Lung microvascular endothelial cell (primary cell): ENCODE measurements around the gene CHMP1B. TPM values are rescaled to one million over a fixed set of nuclear protein-coding genes. Genes with fewer than 3 reads are reported as not detected.
A peak's percentile ranks its signal among the peaks of the same experiment; 100 is the strongest.

Experiments
- DNase-seq, 2 donors: peaks; one replicate each; pipeline versions ENCODE4 v3.0.0 to v3.0.0-alpha.2; 2010; ENCODE audit warnings: low read depth in 2 of 2
- total RNA-seq: library from RNA; depleted of rRNA; stranded (reverse); fragments of >200 nt; gene quantifications from 2 replicates; pipeline ENCODE4 v1.2.1, GENCODE V29; 2014

CHMP1B gene, protein sequence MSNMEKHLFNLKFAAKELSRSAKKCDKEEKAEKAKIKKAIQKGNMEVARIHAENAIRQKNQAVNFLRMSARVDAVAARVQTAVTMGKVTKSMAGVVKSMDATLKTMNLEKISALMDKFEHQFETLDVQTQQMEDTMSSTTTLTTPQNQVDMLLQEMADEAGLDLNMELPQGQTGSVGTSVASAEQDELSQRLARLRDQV
- 45.5 and 67.1 TPM in 2 replicates for total RNA-seq

DNA sequence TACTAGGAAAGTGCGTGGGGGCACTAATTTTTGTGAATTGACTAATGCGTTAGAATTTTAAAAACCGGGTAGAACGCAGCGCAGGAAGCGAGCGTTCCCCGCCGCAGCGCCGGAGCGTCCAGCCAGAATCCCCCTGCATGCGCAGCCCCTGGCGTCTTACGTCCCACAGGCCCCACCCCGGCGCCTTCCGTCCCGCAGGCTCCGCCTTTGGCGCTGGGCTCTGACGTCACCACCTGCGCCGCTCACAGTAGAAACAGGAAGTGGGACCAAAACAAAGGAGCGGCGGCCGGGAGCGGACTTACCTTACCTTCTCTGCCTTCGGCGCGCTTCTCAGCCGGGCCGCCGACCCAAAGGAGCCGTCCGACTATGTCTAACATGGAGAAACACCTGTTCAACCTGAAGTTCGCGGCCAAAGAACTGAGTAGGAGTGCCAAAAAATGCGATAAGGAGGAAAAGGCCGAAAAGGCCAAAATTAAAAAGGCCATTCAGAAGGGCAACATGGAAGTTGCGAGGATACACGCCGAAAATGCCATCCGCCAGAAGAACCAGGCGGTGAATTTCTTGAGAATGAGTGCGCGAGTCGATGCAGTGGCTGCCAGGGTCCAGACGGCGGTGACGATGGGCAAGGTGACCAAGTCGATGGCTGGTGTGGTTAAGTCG is at the start of gene CHMP1B:
TSS of gene CHMP1B (plus strand) at position 268 of the 660 bp plus-strand sequence. CDS start at position 367, 99 bp downstream.
- DNase-seq: peak; percentile 99

- no peak for DNase-seq
Observed at GRCh38 chr18:11801573-11801972, 49.6 kb upstream of the CHMP1B start.

- DNase-seq: no peak
Observed at GRCh38 chr18:11802158-11802557, 49.1 kb upstream of the CHMP1B start.

DNA sequence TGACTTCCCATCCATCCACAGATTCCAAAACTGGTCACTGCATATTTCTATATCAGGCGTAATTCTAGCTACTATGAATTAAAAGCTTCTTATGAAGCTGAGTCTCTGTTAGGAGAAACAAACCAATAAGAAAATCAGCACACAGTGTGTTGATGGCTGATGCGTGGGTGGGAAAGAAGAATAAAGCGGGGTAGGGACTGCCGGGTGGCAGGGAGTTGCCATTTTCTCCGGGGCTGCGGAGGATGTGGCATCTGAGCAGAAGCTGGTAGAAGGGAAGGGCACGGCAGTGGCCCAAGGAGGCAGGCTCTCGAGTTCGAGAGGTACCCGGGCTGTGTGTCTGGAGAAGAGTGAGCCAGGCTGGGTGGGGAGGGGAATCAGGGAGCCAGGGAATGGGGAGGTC is 48.6 kb upstream of the CHMP1B start:
- DNase-seq: no peak

DNA sequence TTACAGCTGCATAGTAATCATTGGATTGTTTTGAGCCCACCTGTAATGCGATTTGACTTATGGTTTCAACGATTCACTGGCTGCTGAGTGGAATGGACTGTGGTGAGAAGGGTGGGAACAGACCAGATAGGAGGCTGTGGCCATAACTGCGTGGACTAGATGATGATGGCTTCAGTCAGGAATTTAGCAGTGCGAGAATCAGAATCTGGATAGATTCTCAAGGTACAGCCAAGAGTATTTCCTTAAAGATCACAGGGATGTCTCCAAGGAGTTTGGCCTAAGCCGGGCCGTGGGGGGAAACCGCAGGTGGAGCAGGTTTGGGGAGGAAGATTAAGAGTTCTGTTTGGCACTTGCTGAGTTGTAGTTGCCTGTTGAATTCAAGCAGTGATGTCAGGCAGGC is 44.0 kb upstream of the CHMP1B start:
- DNase-seq: no peak

- no peak for DNase-seq
Observed at GRCh38 chr18:11808001-11808855, 43.0 kb upstream of the CHMP1B start.

DNA sequence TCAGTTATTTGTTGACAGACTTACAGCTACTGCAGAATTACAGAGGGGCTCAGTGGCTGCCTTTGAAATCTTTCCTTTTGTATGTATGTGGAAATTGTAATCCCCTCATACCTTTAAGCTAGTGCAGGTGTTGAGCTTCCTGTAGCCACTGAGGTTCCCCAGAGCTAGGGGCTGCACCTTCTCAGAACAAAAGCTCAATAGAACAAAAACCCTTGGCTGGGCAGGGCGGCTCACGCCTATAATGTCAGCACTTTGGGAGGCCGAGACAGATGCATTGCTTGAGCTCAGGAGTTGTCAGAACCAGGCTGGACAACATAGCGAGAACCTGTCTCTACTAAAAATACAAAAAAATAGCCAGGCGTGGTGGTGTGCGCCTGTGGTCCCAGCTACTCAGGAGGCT is 41.3 kb upstream of the CHMP1B start:
- no peak for DNase-seq

DNA sequence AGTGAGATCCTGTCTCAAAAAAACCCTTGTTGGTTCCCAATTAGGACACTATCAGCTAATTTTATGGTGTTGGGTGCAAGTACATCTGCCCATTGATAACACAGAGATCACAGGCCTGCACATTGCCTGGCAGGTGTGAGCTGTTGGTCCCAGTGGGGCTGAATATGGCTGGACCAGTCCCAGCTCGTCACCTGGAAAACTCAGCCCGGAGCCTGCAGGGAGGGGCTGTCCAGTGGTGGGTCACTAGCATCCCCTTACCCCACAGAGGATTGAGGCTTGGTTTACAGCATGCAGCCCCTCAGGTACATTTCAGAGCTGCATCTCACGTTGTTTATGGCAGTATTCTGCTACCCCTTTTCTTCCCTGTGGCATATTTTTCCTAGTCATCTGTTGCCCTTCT is 40.8 kb upstream of the CHMP1B start:
- no peak for DNase-seq

- no peak for DNase-seq
Observed at GRCh38 chr18:11811009-11811408, 40.2 kb upstream of the CHMP1B start.

DNA sequence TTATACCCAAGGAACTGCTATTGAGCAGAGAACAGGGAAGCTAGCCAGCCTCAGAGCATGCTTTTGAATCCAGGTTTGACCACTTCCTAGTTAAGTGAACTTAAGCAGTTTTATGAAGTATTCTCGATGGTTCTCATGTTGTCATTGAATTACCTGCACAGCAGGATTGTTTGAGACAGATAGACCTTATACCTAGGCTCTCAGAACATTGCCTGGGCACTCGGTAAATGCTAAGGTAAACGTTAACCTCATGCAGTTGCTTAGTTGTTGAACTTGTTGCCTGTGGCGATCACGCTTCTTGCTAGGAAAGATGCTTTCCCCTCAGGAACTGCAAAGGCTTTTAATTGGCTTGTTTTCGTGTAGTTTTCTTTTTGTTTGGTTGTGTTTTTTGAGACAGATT is 34.0 kb upstream of the CHMP1B start:
- no peak for DNase-seq

GRCh38 chr18:11818486-11819203 is 32.6 kb upstream of the CHMP1B start:
- DNase-seq: no peak

- DNase-seq: no peak
Observed at GRCh38 chr18:11819938-11820337, 31.3 kb upstream of the CHMP1B start.

DNA sequence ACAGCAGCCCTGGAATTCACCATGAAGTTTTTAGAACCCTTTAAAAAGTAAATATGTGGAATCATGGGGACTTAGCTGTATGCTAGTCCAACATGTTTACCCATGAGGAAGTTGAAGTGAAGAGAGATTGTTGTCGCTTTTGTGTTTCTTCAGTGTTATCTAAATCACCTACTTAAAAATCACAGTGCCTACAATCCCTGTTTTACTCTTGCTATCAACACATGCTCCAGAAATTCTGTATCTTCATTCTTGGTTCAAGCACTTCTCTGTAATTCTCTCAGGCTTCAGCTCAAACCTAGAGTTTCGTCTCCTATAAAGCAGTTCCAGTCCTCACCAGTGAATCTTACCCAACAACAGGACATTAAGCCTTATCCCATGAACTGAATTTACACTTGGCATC is 30.5 kb upstream of the CHMP1B start:
- DNase-seq: no peak

- no peak for DNase-seq
Observed at GRCh38 chr18:11821208-11821607, 30.0 kb upstream of the CHMP1B start.

GRCh38 chr18:11821643-11822237 is 29.5 kb upstream of the CHMP1B start:
- no peak for DNase-seq

DNA sequence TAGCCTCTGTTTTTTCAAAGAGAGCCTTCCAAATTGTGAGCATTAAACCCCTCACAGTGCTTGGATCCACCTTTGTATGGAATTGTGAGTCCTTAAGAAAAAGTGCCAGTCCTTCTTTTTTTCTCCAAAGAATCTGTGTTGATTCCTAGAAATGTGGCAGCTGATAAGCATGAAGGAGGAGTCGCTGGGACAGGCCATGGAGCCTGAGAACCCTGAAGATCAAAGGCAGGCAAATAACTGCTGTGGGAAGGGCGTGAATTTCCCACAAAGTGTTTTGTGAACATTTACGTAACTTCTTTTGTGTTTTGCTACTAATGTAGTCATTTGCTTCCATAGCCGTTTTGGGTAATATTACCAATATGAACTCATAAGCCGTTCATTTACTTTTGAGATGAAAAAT is 27.7 kb upstream of the CHMP1B start:
- no peak for DNase-seq

DNA sequence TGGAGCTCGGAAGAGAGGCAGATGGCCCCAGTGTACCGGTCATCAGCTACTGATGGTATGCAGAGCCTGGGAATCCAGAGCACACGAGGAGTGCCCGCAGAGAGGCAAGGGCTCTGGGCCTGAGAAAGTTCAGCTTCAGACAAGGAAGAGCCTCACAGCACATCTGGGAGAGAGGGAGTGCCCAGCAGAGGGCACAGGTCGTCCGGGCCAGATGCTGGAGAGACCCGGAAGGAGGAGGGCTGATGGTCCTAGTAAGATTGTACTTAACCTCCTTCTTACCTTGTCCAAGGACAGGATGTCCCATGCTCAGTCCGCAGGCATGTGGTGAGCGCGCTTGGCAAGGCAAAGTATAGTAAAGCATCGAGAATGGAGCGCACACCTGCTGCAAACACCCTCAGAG is 24.4 kb upstream of the CHMP1B start:
- no peak for DNase-seq

- DNase-seq: no peak
Observed at GRCh38 chr18:11828786-11829432, 22.3 kb upstream of the CHMP1B start.

GRCh38 chr18:11830585-11830984 is 20.6 kb upstream of the CHMP1B start:
- DNase-seq: no peak

DNA sequence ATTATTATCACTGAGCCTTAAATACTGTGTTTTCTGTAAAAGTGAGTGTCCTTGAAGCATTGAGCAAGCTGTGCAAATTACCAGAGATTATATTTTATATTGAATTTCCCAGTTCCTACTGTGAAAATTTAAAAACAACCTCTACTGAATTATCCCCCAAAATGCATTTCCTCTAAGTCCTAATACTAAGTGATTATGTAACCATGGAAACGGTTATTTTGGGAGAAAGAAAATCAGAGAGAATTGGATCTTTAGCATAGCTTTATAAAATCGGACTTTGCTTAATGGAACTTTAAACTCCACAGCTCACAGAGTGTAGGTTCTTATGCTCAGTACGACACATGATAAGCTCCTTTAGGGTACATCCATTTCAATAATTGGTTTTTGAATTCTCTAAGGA is 19.3 kb upstream of the CHMP1B start:
- no peak for DNase-seq

- DNase-seq: no peak
Observed at GRCh38 chr18:11834772-11835171, 16.4 kb upstream of the CHMP1B start.
